IPS-15b (cell line): ENCODE data around the gene ANXA10.
"Not testable (repeated sequence)": the region's sequence is repeated elsewhere in the genome, so short reads cannot be mapped to it uniquely, and the experiment has no call there.

Experiments
- H3K27me3 ChIP-seq: one replicate; pipeline ENCODE4 v1.6.1; 2013; ENCODE audit warnings: low read length; ENCODE audit not compliant: control insufficient read depth, insufficient read depth
- H3K36me3 ChIP-seq: one replicate; pipeline ENCODE4 v1.6.1; 2013; ENCODE audit warnings: low read length; ENCODE audit not compliant: control insufficient read depth, insufficient read depth
- H3K4me1 ChIP-seq: one replicate; pipeline ENCODE4 v1.6.1; 2013; ENCODE audit warnings: mild to moderate bottlenecking, low read length; ENCODE audit not compliant: control insufficient read depth, insufficient read depth
- H3K4me3 ChIP-seq: one replicate; pipeline ENCODE4 v1.5.1; 2013; ENCODE audit warnings: low read depth, low read length
- H3K9ac ChIP-seq: one replicate; pipeline ENCODE4 v1.6.1; 2013; ENCODE audit warnings: low read depth, mild to moderate bottlenecking, low read length
- H3K9me3 ChIP-seq: one replicate; pipeline ENCODE4 v1.6.1; 2013; ENCODE audit warnings: mild to moderate bottlenecking, low read length; ENCODE audit not compliant: control insufficient read depth, insufficient read depth

The ANXA10 gene

DNA sequence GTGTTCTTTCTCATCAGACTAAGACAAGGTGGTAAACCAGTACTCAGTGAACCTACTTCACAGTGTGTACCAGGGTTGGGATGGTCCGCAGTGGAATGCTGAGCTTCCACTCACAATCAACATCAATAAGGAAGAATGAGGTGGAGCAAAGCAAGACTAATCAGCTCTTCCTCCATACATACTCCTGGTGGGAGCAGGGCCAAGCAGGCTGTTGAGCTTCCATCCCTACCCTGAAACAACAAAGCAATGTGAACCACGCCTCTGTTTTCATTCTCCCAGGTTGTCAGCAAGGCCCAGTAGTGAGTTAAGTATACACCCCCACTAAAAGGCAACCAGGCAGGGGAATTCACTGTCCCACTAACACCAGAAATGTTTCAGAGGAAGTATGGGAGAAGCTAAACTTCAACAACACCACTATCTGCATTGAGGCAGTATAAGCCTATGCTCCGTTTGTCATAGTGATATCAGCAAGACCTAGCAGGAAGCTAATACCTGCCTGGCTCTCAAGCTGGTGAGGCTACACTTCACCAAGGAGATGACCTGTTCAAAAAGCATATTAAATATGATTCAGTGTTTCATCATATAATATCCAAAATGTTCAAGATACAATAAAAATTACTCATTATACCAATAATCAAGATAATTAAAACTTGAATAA lies 116.7 kb downstream of the ANXA10 start:
- Histone ChIP-seq H3K27me3 (no peaks in the 10 kb centered on the region), H3K4me3 (no peak overlapping the region), H3K36me3 (no peaks in the 10 kb centered on the region), H3K9me3 (peaks cover 5% of the 10 kb centered on the region), H3K4me1 (no peaks in the 10 kb centered on the region), H3K9ac (no peak overlapping the region)

- H3K27me3 ChIP-seq = no peaks in the 10 kb centered on the region
- H3K4me1 ChIP-seq = no peaks in the 10 kb centered on the region
- no peak overlapping the region for H3K9ac ChIP-seq
- no peak overlapping the region for H3K4me3 ChIP-seq
- H3K36me3 ChIP-seq = no peaks in the 10 kb centered on the region
- no peaks in the 10 kb centered on the region for H3K9me3 ChIP-seq
These were observed 120.3 kb downstream of the ANXA10 start for GRCh38 chr4:168212656-168213055.

GRCh38 chr4:168213511-168213910 lies 121.2 kb downstream of the ANXA10 start:
- H3K4me1 ChIP-seq, H3K9ac ChIP-seq, H3K36me3 ChIP-seq, H3K9me3 ChIP-seq, H3K27me3 ChIP-seq, H3K4me3 ChIP-seq: not testable (repeated sequence)

GRCh38 chr4:168218645-168219044 lies 126.3 kb downstream of the ANXA10 start:
- Histone ChIP-seq H3K4me1 (no peaks in the 10 kb centered on the region), H3K9ac (no peak overlapping the region), H3K9me3 (no peaks in the 10 kb centered on the region), H3K36me3 (no peaks in the 10 kb centered on the region), H3K4me3 (no peak overlapping the region), H3K27me3 (no peaks in the 10 kb centered on the region)

- no peaks in the 10 kb centered on the region for H3K36me3 ChIP-seq
- no peaks in the 10 kb centered on the region for H3K9me3 ChIP-seq
- H3K27me3 ChIP-seq = no peaks in the 10 kb centered on the region
- H3K4me3 ChIP-seq = no peak overlapping the region
- H3K4me1 ChIP-seq = no peaks in the 10 kb centered on the region
- H3K9ac ChIP-seq = no peak overlapping the region
These were observed 128.6 kb downstream of the ANXA10 start for GRCh38 chr4:168220893-168221292.

- Histone ChIP-seq H3K9ac (no peak overlapping the region), H3K9me3 (no peaks in the 10 kb centered on the region), H3K4me3 (no peak overlapping the region), H3K36me3 (no peaks in the 10 kb centered on the region), H3K4me1 (no peaks in the 10 kb centered on the region), H3K27me3 (no peaks in the 10 kb centered on the region)
These were observed 129.0 kb downstream of the ANXA10 start for GRCh38 chr4:168221301-168221700.
